ENCODE results near the gene PDILT. TPM values are rescaled to one million over a fixed set of nuclear protein-coding genes. Genes with fewer than 3 reads are reported as not detected.

PDILT gene
- total and polyA plus RNA-seq, 2 of the 8 experiments (the other 6 are each of a cell fraction or from before 2014, with no cell fraction given) = not detected

- CTCF ChIA-PET (ENCODE audit: partially characterized antibody) = interaction anchor here (1.1 to 1.5 kb wide), 2 partner anchors 18 to 19 kb away, joined by 3 read pairs; no protein-coding TSS in a partner anchor
- no peak overlapping the region for H3K9ac ChIP-seq (replicated peaks in 1 of 4; ENCODE audit: extremely low read depth in 1 of 4, low read depth in 3 of 4, low read length in 3 of 4)
- no peak overlapping the region for H2BK12ac ChIP-seq (ENCODE audit: low read depth, low read length)
- no peak overlapping the region for H4K8ac ChIP-seq (ENCODE audit: extremely low read depth, insufficient read depth, low read length)
- no peaks in the 10 kb centered on the region for H3K9me3 ChIP-seq (ENCODE audit: insufficient read depth in 2 of 2, low read depth in 1 of 2, low read length in 1 of 2)
- no peaks in the 10 kb centered on the region for H3K23me2 ChIP-seq (ENCODE audit: low read depth, low read length)
- no peak overlapping the region for H3K4me2 ChIP-seq (ENCODE audit: insufficient read depth in 1 of 2, low read depth in 2 of 2, low read length in 2 of 2)
- H2BK15ac ChIP-seq (ENCODE audit: low read length) = no peak overlapping the region
- no peak overlapping the region for H3K14ac ChIP-seq (ENCODE audit: insufficient read length)
- H3K18ac ChIP-seq (ENCODE audit: extremely low read depth, low read length) = no peak overlapping the region
- no peaks in the 10 kb centered on the region for H3K79me2 ChIP-seq (ENCODE audit: control insufficient read depth in 1 of 2, insufficient read depth in 2 of 2, low read length in 2 of 2)
- no peaks in the 10 kb centered on the region for H3K27me3 ChIP-seq (replicated peaks in 1 of 4; ENCODE audit: control insufficient read depth in 3 of 4, extremely low read depth in 1 of 4, insufficient read depth in 3 of 4, low read length in 3 of 4)
- peaks cover 0 to 1% (median 0%) of the 10 kb centered on the region in 4 experiments; a peak in 1 of 7 replicates for H3K4me1 ChIP-seq (replicated peaks in 1 of 4; ENCODE audit: control insufficient read depth in 3 of 4, insufficient read depth in 4 of 4, low read length in 3 of 4)
- no peak overlapping the region for H3K27ac ChIP-seq (ENCODE audit: low read depth, low read length)
- 100% methylated on average over 2 of the region's 2 CpGs; no CpG with 5 or more reads in 1 of the 2 experiments for WGBS, 2 experiments (ENCODE audit: extremely low coverage in 1 of 2, insufficient coverage in 1 of 2, insufficient read length in 1 of 2, insufficient replicate concordance in 2 of 2, low coverage in 1 of 2, low lambda C conversion rate in 2 of 2, missing lambda C conversion rate in 1 of 2)
- H4K91ac ChIP-seq (replicated peaks; ENCODE audit: insufficient read length, low read length) = no peak overlapping the region
- H3K23ac ChIP-seq (ENCODE audit: insufficient read length) = no peak overlapping the region
- POLR2A ChIA-PET (ENCODE audit: partially characterized antibody) = no interaction called here
- H2AK5ac ChIP-seq (ENCODE audit: low read depth, low read length) = no peak overlapping the region
- no peak overlapping the region for H3K4me3 ChIP-seq (ENCODE audit: extremely low read depth in 1 of 4, insufficient read depth in 2 of 4, low read depth in 3 of 4, low read length in 4 of 4)
- no peak overlapping the region for H4K5ac ChIP-seq (ENCODE audit: insufficient read length, low read depth, low read length)
- H3K4ac ChIP-seq (replicated peaks; ENCODE audit: insufficient read length, low read depth, low read length) = no peak overlapping the region
- DNase-seq (ENCODE audit: low read depth in 1 of 2, low spot score in 2 of 2) (no peak), FAIRE-seq (no peak)
- H3K56ac ChIP-seq (replicated peaks; ENCODE audit: insufficient read length, low read depth, low read length) = no peak overlapping the region
- H3K79me1 ChIP-seq (ENCODE audit: low read depth, low read length) = no peaks in the 10 kb centered on the region
- no peaks in the 10 kb centered on the region for H4K20me1 ChIP-seq (replicated peaks in 1 of 2; ENCODE audit: control insufficient read depth in 1 of 2, insufficient read depth in 2 of 2, low read length in 2 of 2)
- H2BK120ac ChIP-seq (replicated peaks; ENCODE audit: low read depth, low read length) = no peak overlapping the region
- H2BK20ac ChIP-seq (ENCODE audit: low read length) = no peak overlapping the region
- no peak overlapping the region for H2BK5ac ChIP-seq (ENCODE audit: low read depth, low read length)
- H2AFZ ChIP-seq (ENCODE audit: low read length) = no peak overlapping the region
- no peaks in the 10 kb centered on the region for H3K36me3 ChIP-seq (ENCODE audit: control insufficient read depth in 2 of 4, insufficient read depth in 4 of 4, low read length in 3 of 4)
- TF ChIP-seq ASH2L (IDR thresholded peaks at IDR 0.05; ENCODE audit: low read length) = no peak
- TF ChIP-seq YY1 (IDR thresholded peaks at IDR 0.05; ENCODE audit: low read depth, low read length) = no peak
- TF ChIP-seq EGR1 (IDR thresholded peaks at IDR 0.05; ENCODE audit: borderline replicate concordance, low read depth, low read length) = no peak
- TF ChIP-seq MAFK (IDR thresholded peaks at IDR 0.05; ENCODE audit: low read depth, low read length) = no peak
- TF ChIP-seq SUZ12 (IDR thresholded peaks at IDR 0.05; ENCODE audit: low read length) = no peak
- no peak for TF ChIP-seq KDM1A (IDR thresholded peaks at IDR 0.05; ENCODE audit: borderline replicate concordance, low read length)
- TF ChIP-seq JUN (IDR thresholded peaks at IDR 0.05; ENCODE audit: low read depth, low read length) = no peak
- no peak for TF ChIP-seq RNF2 (IDR thresholded peaks at IDR 0.05; ENCODE audit: borderline replicate concordance, low read depth, low read length, missing control alignments, poor library complexity, severe bottlenecking)
- no peak for TF ChIP-seq ZNF274 (IDR thresholded peaks at IDR 0.05; ENCODE audit: borderline replicate concordance, extremely low read depth, low read length)
- TF ChIP-seq GABPA (IDR thresholded peaks at IDR 0.05; ENCODE audit: borderline replicate concordance, insufficient read depth, low read length) = no peak
- no peak for TF ChIP-seq EZH2 (IDR thresholded peaks at IDR 0.05; ENCODE audit: low read depth, low read length, severe bottlenecking)
- no peak for TF ChIP-seq SRF (IDR thresholded peaks at IDR 0.05; ENCODE audit: low read depth, low read length)
- TF ChIP-seq CHD1 (IDR thresholded peaks at IDR 0.05; ENCODE audit: low read depth, low read length) = no peak
- TF ChIP-seq RAD21 (IDR thresholded peaks at IDR 0.05 in 1 of 2, conservative IDR thresholded peaks at IDR 0.05 in 1 of 2; ENCODE audit: low read depth in 2 of 2, low read length in 2 of 2) = no peak
Observed at GRCh38 chr16:20402651-20403050, 1.9 kb downstream of the PDILT start.

Measured in H1 (cell line).